ENCODE measurements around the gene RBBP8. TPM values are rescaled to one million over a fixed set of nuclear protein-coding genes. Genes with fewer than 3 reads are reported as not detected.

RBBP8 gene
- total RNA-seq, 1 donor from 2014 or later: 64.8 TPM

DNA sequence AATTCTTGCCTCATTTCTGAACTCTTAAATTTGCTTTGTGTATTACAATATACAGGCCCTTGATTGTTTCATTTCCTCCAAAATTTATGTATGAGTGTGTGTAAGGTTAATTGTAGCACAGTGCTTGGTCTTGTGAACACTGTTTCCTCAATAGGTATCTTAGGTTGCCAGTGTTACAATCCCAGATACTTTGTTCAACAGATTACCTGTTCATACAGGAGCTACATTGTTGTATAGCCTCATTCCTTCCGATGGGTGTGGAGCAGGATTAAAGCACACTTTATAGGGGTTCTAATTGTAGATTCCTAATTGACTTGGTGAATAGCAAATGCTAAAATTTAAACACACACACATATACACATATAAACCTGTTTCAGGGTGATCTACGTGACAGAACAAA is 10.7 kb downstream of the RBBP8 start:
- DNase-seq (ENCODE audit: low spot score): no peak
- Histone ChIP-seq H3F3A (ENCODE audit: low read depth) (peaks cover 3% of the 10 kb centered on the region), H4K20me1 (ENCODE audit: low read depth) (peaks cover 8% of the 10 kb centered on the region), H3K4me2 (no peak overlapping the region), H3K4me3 (no peak overlapping the region), H2AFZ (replicated peaks) (no peak overlapping the region), H3K9me3 (ENCODE audit: low read depth) (no peaks in the 10 kb centered on the region), H3K4me1 (no peaks in the 10 kb centered on the region), H3K27ac (no peak overlapping the region), H3K9ac (no peak overlapping the region), H3K36me3 (peaks cover 26% of the 10 kb centered on the region), H3K79me2 (ENCODE audit: low read depth) (peaks cover 52% of the 10 kb centered on the region), H3K27me3 (no peaks in the 10 kb centered on the region)
- no peaks in the 10 kb centered on the region for H3K27me3 Mint-ChIP-seq (ENCODE audit: insufficient read depth, low read depth)
- no peaks in the 10 kb centered on the region for H3K9me3 Mint-ChIP-seq
- H3K4me1 Mint-ChIP-seq: peaks cover 4% of the 10 kb centered on the region
- peaks cover 16% of the 10 kb centered on the region for H3K36me3 Mint-ChIP-seq
- H3K4me3 Mint-ChIP-seq: no peak overlapping the region
- H3K27ac Mint-ChIP-seq: no peak overlapping the region
- TF ChIP-seq, protein P1, sequence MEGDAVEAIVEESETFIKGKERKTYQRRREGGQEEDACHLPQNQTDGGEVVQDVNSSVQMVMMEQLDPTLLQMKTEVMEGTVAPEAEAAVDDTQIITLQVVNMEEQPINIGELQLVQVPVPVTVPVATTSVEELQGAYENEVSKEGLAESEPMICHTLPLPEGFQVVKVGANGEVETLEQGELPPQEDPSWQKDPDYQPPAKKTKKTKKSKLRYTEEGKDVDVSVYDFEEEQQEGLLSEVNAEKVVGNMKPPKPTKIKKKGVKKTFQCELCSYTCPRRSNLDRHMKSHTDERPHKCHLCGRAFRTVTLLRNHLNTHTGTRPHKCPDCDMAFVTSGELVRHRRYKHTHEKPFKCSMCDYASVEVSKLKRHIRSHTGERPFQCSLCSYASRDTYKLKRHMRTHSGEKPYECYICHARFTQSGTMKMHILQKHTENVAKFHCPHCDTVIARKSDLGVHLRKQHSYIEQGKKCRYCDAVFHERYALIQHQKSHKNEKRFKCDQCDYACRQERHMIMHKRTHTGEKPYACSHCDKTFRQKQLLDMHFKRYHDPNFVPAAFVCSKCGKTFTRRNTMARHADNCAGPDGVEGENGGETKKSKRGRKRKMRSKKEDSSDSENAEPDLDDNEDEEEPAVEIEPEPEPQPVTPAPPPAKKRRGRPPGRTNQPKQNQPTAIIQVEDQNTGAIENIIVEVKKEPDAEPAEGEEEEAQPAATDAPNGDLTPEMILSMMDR (IDR thresholded peaks at IDR 0.05): no peak
- no peak for TF ChIP-seq EZH2 (IDR thresholded peaks at IDR 0.05)
- TF ChIP-seq EZH2phosphoT487 (IDR thresholded peaks at IDR 0.05): no peak

DNA sequence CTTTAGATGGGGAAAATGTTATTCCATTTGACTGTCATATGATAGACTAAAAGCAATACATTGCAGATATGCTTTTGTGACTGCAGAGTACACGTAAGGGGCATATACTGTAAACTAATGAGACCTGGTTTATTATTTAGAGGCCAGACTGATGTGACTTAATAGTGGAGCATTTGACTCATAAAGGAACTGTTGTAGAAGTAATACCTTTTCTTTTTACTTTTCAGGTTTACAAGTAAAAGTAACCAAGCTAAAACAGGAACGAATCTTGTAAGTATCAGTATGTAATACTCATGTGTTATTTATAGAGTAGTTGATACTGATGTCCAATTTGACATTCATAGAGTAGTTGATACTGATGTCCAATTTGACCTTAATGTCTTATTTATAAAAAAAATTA is 13.1 kb downstream of the RBBP8 start:
- peaks cover 29% of the 10 kb centered on the region for H3K36me3 ChIP-seq
- no peak overlapping the region for H3K27ac ChIP-seq
- H3F3A ChIP-seq (ENCODE audit: low read depth): peaks cover 3% of the 10 kb centered on the region
- H2AFZ ChIP-seq (replicated peaks): no peak overlapping the region
- TF ChIP-seq, protein P1 (IDR thresholded peaks at IDR 0.05): no peak
- TF ChIP-seq EZH2 (IDR thresholded peaks at IDR 0.05) (no peak), EZH2phosphoT487 (IDR thresholded peaks at IDR 0.05) (no peak)
- no peak overlapping the region for H3K9ac ChIP-seq
- no peak for DNase-seq (ENCODE audit: low spot score)
- Mint-ChIP-seq H3K4me3 (no peak overlapping the region), H3K36me3 (peaks cover 20% of the 10 kb centered on the region), H3K27ac (no peak overlapping the region), H3K9me3 (no peaks in the 10 kb centered on the region), H3K27me3 (ENCODE audit: insufficient read depth, low read depth) (no peaks in the 10 kb centered on the region), H3K4me1 (peaks cover 4% of the 10 kb centered on the region)
- H3K27me3 ChIP-seq: no peaks in the 10 kb centered on the region
- peaks cover 8% of the 10 kb centered on the region for H4K20me1 ChIP-seq (ENCODE audit: low read depth)
- no peak overlapping the region for H3K4me3 ChIP-seq
- no peak overlapping the region for H3K4me2 ChIP-seq
- H3K9me3 ChIP-seq (ENCODE audit: low read depth): no peaks in the 10 kb centered on the region
- no peaks in the 10 kb centered on the region for H3K4me1 ChIP-seq
- H3K79me2 ChIP-seq (ENCODE audit: low read depth): peaks cover 32% of the 10 kb centered on the region

DNA sequence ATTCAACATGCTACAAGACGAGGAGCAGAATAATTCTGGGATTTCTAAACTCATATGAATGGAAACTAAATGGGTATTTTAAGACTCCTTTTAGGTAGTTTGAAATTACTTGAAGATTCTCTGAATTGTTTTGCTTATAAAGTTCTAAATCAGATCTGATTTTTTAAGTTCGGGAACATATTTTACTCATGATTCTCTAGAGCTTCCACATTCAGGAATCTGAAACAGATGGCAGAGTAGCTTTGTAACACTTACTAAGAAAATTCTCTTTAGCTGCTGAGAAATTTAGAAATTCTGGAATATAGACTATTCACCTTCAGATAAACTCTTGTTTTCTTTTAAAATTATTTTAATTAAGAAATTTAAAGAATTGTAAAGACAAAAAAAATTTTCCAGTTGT is 13.7 kb downstream of the RBBP8 start:
- Histone ChIP-seq H3K9me3 (ENCODE audit: low read depth) (no peaks in the 10 kb centered on the region), H3K4me2 (no peak overlapping the region), H2AFZ (replicated peaks) (no peak overlapping the region), H3K36me3 (peaks cover 35% of the 10 kb centered on the region), H4K20me1 (ENCODE audit: low read depth) (peaks cover 8% of the 10 kb centered on the region), H3K4me3 (no peak overlapping the region), H3F3A (ENCODE audit: low read depth) (peaks cover 3% of the 10 kb centered on the region), H3K9ac (no peak overlapping the region), H3K27me3 (no peaks in the 10 kb centered on the region), H3K4me1 (no peaks in the 10 kb centered on the region), H3K27ac (no peak overlapping the region), H3K79me2 (ENCODE audit: low read depth) (peaks cover 27% of the 10 kb centered on the region)
- H3K4me3 Mint-ChIP-seq: no peak overlapping the region
- no peaks in the 10 kb centered on the region for H3K9me3 Mint-ChIP-seq
- TF ChIP-seq EZH2phosphoT487 (IDR thresholded peaks at IDR 0.05): no peak
- TF ChIP-seq, protein P1 (IDR thresholded peaks at IDR 0.05): no peak
- TF ChIP-seq EZH2 (IDR thresholded peaks at IDR 0.05): no peak
- peaks cover 4% of the 10 kb centered on the region for H3K4me1 Mint-ChIP-seq
- no peak overlapping the region for H3K27ac Mint-ChIP-seq
- no peak for DNase-seq (ENCODE audit: low spot score)
- H3K36me3 Mint-ChIP-seq: peaks cover 24% of the 10 kb centered on the region
- no peaks in the 10 kb centered on the region for H3K27me3 Mint-ChIP-seq (ENCODE audit: insufficient read depth, low read depth)
